ENCODE data around the gene METTL2A.
"Not testable (repeated sequence)": the region's sequence is repeated elsewhere in the genome, so short reads cannot be mapped to it uniquely, and the experiment has no call there.

GRCh38 chr17:62473030-62473982 lies 49.6 kb downstream of the METTL2A start:
- TF ChIP-seq CTCF, POLR2AphosphoS5 (IDR thresholded peaks at IDR 0.05): not testable (repeated sequence)

Data from esophagus muscularis mucosa (tissue), 3 donors.